Naive B cell (primary cell): ENCODE data around the gene AIMP2. TPM values are rescaled to one million over a fixed set of nuclear protein-coding genes. Genes with fewer than 3 reads are reported as not detected.
A peak's percentile ranks its signal among the peaks of the same experiment; 100 is the strongest.
"Not testable (repeated sequence)": the region's sequence is repeated elsewhere in the genome, so short reads cannot be mapped to it uniquely, and the experiment has no call there.

Experiments used
- ATAC-seq, 2 donors: fragments of 150-1000 bp; cut with Tn5 transposase; 2 replicates each; pipeline ENCODE4 v1.10.0; 2021; ENCODE audit warnings: low read depth in 2 of 2, mild to moderate bottlenecking in 2 of 2, moderate library complexity in 2 of 2
- DNase-seq: peaks from one replicate; pipeline ENCODE4 v3.0.0; 2022
- H3K27ac Mint-ChIP-seq, 6 donors: one replicate each; pipeline ENCODE4 v1.8.0; 2020 to 2022; ENCODE audit warnings: mild to moderate bottlenecking in 6 of 6, mixed read lengths in 6 of 6, moderate library complexity in 5 of 6, inconsistent platforms in 2 of 6
- H3K27me3 Mint-ChIP-seq, 3 donors: one replicate each; pipeline ENCODE4 v1.8.0; 2021 to 2022; ENCODE audit warnings: mixed read lengths in 3 of 3, mild to moderate bottlenecking in 1 of 3
- H3K36me3 Mint-ChIP-seq, 2 donors: one replicate each; pipeline ENCODE4 v1.8.0; 2020 to 2022; ENCODE audit warnings: mixed read lengths in 2 of 2, inconsistent platforms in 1 of 2, mild to moderate bottlenecking in 1 of 2
- H3K4me1 Mint-ChIP-seq, 3 donors: one replicate each; pipeline ENCODE4 v1.8.0; 2020 to 2022; ENCODE audit warnings: mixed read lengths in 3 of 3, inconsistent platforms in 1 of 3, mild to moderate bottlenecking in 1 of 3, moderate library complexity in 1 of 3
- H3K4me3 Mint-ChIP-seq, 8 donors: one replicate each; pipeline ENCODE4 v1.8.0; 2020 to 2022; ENCODE audit warnings: mild to moderate bottlenecking in 8 of 8, mixed read lengths in 8 of 8, moderate library complexity in 8 of 8, inconsistent platforms in 2 of 8
- H3K9me3 Mint-ChIP-seq, 7 donors: one replicate each; pipeline ENCODE4 v1.8.0; 2020 to 2022; ENCODE audit warnings: mixed read lengths in 7 of 7, mild to moderate bottlenecking in 5 of 7, inconsistent platforms in 2 of 7, moderate library complexity in 1 of 7
- polyA plus RNA-seq, 6 donors: library from polyadenylated mRNA; unstranded; fragments of 300-500 nt; fragmentation: Illumina TruSeq; gene quantifications; one replicate each; pipeline ENCODE4 v1.2.3, GENCODE V29; 2021; ENCODE audit warnings: low read depth in 6 of 6

Gene AIMP2
- polyA plus RNA-seq, 6 donors from 2014 or later, result 14.2 to 24.3 (median 17.1) TPM

DNA sequence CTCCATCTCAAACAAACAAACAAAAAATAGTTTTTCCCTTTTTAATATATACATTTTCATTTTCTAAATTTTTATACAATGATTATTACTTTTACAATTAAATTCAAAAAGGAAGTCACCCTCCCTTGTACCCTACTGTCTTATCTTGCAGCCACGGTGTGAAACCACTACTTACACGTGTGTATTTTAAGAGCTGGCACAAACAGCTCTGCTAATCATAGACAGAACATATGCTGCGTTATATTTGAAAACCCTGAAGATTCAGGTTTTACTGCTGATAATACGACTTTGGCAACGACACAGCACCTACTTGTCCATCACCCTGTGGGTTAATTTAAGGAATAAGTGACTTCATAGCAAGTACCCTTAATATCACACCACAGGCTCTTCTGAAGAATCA lies 23.1 kb downstream of the AIMP2 start:
- Mint-ChIP-seq H3K27ac (peak overlapping the region in 2 of 6 donors; percentile 54 to 81), H3K4me3 (no peak overlapping the region), H3K9me3 (no peaks in the 10 kb centered on the region), H3K4me1 (peaks cover 2 to 12% (median 6%) of the 10 kb centered on the region in 3 donors), H3K27me3 (no peaks in the 10 kb centered on the region), H3K36me3 (peaks cover 12 to 13% of the 10 kb centered on the region in 2 donors)
- DNase-seq (no peak), ATAC-seq (no peak)

DNA sequence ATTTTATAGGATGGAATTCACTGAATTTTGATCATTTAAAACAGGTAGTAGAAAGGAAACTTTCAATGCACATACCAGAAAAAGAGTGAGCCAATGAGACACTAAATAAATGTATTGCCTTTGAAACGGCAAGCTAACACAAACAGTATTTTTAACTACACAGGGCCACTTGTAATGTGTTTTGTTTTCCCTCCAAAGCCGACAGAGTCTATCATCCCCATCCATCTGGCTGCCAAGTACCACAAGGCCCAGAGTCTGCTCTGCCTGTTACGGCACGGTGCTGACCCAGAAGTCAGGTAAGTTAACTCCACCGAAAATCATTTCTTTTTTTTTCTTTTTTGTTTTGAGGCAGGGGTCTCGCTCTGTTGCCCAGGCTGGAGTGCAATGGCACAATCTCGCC lies 23.6 kb downstream of the AIMP2 start:
- H3K4me1 Mint-ChIP-seq, result peaks cover 0 to 9% (median 3%) of the 10 kb centered on the region in 3 donors
- H3K4me3 Mint-ChIP-seq, result no peak overlapping the region
- H3K27me3 Mint-ChIP-seq, result no peaks in the 10 kb centered on the region
- ATAC-seq (no peak), DNase-seq (no peak)
- H3K36me3 Mint-ChIP-seq, result peaks cover 12 to 14% of the 10 kb centered on the region in 2 donors
- no peaks in the 10 kb centered on the region for H3K9me3 Mint-ChIP-seq
- peak overlapping the region in 3 of 6 donors; percentile 37 to 78 (median 54) for H3K27ac Mint-ChIP-seq

DNA sequence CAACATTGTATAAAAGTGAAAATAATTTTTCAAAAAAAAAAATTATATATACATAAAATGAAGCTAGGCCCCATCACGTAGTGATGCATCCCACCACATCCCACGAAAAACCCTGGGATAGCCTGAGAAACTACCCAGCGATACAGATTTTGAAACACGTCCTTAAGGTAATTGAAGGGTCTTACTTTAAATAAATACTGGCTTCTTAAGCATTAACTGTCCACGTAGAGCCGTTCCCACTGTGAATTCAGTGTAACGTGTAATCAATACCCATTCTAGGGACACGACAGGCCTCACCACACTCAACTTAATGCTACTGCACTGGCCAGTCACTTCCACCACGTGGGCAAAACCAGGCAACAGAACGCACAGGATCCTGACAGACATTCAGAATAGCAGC lies 26.1 kb downstream of the AIMP2 start:
- ATAC-seq (no peak), DNase-seq (no peak)
- Mint-ChIP-seq H3K36me3 (peaks cover 3 to 21% of the 10 kb centered on the region in 2 donors), H3K27ac (peak overlapping the region in 1 of 6 donors; percentile 39), H3K4me3 (no peak overlapping the region), H3K9me3 (no peaks in the 10 kb centered on the region), H3K27me3 (no peaks in the 10 kb centered on the region), H3K4me1 (peaks cover 0 to 9% (median 7%) of the 10 kb centered on the region in 3 donors)

DNA sequence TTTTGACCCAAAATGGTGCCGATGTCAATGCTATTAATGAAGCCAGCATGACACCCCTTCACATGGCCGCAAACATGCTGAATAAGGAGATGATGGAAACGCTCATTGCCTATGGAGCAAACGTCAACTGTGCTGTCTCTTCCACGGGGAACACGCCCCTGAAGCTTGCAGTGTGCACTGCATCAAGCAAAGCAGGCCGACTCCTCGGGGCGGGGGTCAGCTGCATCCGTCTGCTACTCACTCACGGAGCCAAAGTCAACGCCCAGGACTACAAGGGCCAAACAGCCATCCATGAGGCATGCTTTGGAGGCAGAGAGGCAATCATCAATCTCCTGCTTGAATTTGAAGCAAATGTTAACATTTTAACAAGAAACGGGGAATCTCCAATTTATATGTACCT lies 26.6 kb downstream of the AIMP2 start:
- H3K36me3 Mint-ChIP-seq, result peaks cover 3 to 26% of the 10 kb centered on the region in 2 donors
- no peak overlapping the region for H3K27ac Mint-ChIP-seq
- H3K9me3 Mint-ChIP-seq, result no peaks in the 10 kb centered on the region
- no peak for DNase-seq
- no peak for ATAC-seq
- peaks cover 0 to 10% (median 9%) of the 10 kb centered on the region in 3 donors for H3K4me1 Mint-ChIP-seq
- H3K4me3 Mint-ChIP-seq, result peak overlapping the region in 1 of 8 donors; percentile 25
- H3K27me3 Mint-ChIP-seq, result no peaks in the 10 kb centered on the region

DNA sequence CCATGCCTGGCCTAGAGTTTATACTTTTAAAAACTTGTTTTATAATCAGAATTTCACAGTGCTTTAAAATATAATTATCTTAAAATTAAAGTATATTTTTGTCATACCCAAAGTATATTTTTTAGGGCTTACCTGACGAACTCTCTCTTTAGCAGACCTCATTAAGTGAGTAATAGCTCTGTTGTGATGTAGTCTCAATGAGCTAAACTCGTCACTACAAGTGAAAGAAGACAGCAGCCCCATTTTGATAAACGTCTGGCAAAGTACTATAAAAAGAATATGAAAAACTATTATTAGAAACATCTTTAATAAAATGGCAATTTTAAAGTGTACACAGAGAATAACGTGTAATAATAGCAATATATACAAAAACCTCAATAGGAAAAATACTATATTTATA lies 40.7 kb downstream of the AIMP2 start:
- Mint-ChIP-seq H3K27ac (no peak overlapping the region), H3K4me3 (no peak overlapping the region), H3K36me3 (peaks cover 0 to 7% of the 10 kb centered on the region in 2 donors), H3K9me3 (no peaks in the 10 kb centered on the region), H3K27me3 (no peaks in the 10 kb centered on the region), H3K4me1 (no peaks in the 10 kb centered on the region)
- ATAC-seq (no peak), DNase-seq (no peak)

DNA sequence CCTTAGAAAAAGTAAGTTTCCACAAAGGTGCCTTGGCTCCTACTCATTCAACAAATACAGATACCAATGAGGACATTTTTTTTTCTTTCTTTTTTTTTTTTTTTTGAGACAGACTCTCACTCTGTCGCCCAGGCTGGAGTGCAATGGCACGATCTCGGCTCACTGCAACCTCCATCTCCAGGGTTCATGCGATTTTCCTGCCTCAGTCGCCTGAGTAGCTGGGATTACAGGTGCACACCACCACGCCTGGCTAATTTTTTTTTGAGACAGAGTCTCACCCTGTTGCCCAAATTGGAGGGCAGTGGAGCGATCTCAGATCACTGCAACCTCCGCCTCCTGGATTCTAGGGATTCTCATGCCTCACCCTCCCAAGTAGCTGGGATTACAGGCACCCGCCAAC lies 42.1 kb downstream of the AIMP2 start:
- H3K4me3 Mint-ChIP-seq, H3K27ac Mint-ChIP-seq, H3K27me3 Mint-ChIP-seq, H3K36me3 Mint-ChIP-seq, H3K9me3 Mint-ChIP-seq, ATAC-seq, DNase-seq, H3K4me1 Mint-ChIP-seq: not testable (repeated sequence)

DNA sequence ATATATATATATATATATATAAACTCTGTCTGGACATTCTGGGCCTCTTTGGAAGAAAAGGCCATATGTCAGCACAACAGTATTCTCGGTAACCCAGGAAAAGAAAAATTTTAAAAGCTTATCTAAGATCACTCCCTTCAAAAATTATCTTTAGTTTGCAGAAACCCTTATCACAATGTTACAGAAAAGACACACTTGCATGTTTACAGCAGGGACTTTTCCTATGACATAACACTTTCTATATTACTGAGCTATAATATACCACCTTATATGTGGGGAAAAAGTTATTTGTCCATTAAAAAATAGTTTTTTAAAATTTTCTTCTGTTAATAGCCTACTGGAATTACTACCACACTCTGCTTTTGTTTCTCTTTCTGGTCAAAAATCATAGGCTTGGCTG lies 47.5 kb downstream of the AIMP2 start:
- Mint-ChIP-seq H3K4me1 (peaks cover 9 to 27% (median 18%) of the 10 kb centered on the region in 3 donors), H3K27me3 (no peaks in the 10 kb centered on the region), H3K4me3 (peak overlapping the region in 1 of 8 donors; percentile 36), H3K9me3 (no peaks in the 10 kb centered on the region), H3K27ac (no peak overlapping the region), H3K36me3 (no peaks in the 10 kb centered on the region)
- DNase-seq (no peak), ATAC-seq (no peak)

DNA sequence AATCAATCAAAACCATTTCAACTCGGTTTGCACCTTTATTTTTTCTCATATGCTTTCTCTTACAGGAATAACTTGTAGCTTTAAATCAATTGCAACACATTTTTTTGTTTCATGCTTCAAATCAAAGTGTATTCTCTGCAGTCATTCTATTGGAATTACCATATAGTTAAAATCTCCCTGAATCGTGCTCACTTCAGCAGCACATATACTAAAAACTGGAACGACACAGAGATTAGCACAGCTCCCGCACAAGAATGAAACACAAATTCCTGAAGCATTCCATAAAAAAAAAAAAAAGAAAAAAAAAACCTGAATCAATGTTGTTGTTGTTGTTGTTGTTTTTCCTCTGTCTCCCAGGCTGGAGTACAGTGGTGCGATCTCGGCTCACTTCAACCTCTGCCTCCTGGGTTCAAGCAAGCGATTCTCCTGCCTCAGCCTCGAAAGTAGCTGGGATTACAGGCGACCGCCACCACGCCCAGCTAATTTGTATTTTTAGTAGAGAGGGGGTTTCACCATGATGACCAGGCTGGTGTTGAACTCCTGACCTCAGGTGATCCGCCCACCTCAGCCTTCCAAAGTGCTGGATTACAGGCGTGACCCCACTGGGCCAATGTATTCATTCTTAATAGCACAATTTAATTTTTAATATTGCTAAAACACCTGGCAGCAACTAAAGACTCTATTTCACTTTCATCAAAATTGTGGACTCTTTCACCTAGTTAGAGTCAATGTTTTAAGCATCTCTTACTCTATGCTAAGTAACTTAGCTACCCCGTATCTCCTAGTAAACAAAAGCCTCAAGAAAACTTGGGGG lies 48.5 kb downstream of the AIMP2 start:
- no peak for DNase-seq
- Mint-ChIP-seq H3K9me3 (no peaks in the 10 kb centered on the region), H3K36me3 (no peaks in the 10 kb centered on the region), H3K4me3 (peak overlapping the region; percentile 95 to 99 (median 98)), H3K27me3 (no peaks in the 10 kb centered on the region), H3K27ac (peak overlapping the region; percentile 58 to 100 (median 98)), H3K4me1 (peaks cover 9 to 27% (median 18%) of the 10 kb centered on the region in 3 donors)
- no peak for ATAC-seq

DNA sequence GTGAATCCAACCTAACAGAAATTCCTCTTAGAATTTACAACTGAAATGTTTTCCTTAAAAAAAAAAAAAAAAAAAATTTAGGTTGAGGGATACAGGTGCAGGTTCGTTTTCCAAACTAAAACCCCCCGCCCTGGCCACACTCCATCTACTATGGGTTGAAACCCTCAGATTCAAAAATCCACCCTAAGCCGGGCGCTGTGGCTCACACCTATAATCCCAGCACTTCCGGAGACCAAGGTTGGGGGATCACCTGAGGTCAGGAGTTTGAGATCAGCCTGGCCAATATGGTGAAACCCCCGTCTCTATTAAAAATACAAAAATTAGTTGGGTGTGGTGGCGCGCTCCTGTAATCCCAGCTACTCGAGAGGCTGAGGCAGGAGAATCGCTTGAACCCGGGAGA lies 50.9 kb downstream of the AIMP2 start:
- H3K27me3 Mint-ChIP-seq, H3K9me3 Mint-ChIP-seq, ATAC-seq, DNase-seq, H3K36me3 Mint-ChIP-seq: not testable (repeated sequence)
- peak overlapping the region in 1 of 6 donors; percentile 92 for H3K27ac Mint-ChIP-seq
- peak overlapping the region in 4 of 8 donors; percentile 62 to 97 (median 86) for H3K4me3 Mint-ChIP-seq
- peaks cover 9 to 27% (median 18%) of the 10 kb centered on the region in 3 donors for H3K4me1 Mint-ChIP-seq

DNA sequence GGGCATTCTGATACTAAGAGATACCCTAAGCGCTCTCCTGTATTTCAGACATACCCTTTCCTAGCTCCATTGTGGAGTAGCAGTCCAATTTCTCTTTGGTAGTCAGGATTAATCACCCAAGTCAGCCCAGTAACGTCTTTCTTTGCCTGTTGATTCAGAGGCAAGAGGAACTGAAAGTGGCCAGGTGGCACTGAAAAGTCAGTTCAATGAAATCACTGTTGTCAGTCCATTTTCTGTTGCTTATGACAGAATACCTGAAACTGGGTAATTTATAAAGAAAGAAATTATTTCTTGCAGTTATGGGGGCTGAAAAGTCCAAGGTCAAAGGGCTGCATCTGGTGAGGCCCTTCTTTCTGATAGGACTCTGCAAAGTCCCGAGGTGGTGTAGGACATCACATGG lies 62.3 kb downstream of the AIMP2 start:
- Mint-ChIP-seq H3K9me3 (no peaks in the 10 kb centered on the region), H3K36me3 (no peaks in the 10 kb centered on the region), H3K27me3 (no peaks in the 10 kb centered on the region), H3K4me1 (peaks cover 8 to 14% (median 8%) of the 10 kb centered on the region in 3 donors), H3K27ac (peak overlapping the region; percentile 49 to 87 (median 82)), H3K4me3 (peak overlapping the region in 1 of 8 donors; percentile 69)
- peak; percentile 53 for DNase-seq
- ATAC-seq, result peak; percentile 97 to 98

Other genes with a start within 250 kb of the AIMP2 start
- 10 to 100 TPM; 16.0 to 39.2 (median 22.6) TPM for gene RNF216, start 227.6 kb upstream of the AIMP2 start, polyA plus RNA-seq
- under 1 TPM in 2 of 6 donors, not detected in 4; 0.47 to 0.52 TPM for gene OCM, start 128.5 kb upstream of the AIMP2 start, polyA plus RNA-seq
- 10 to 100 TPM; 36.2 to 58.5 (median 52.4) TPM for gene CCZ1, start 110.5 kb upstream of the AIMP2 start, polyA plus RNA-seq
- not detected for gene RSPH10B, start 38.6 kb upstream of the AIMP2 start, polyA plus RNA-seq
- gene PMS2, start 223 bp upstream of the AIMP2 start, polyA plus RNA-seq, result 10 to 100 TPM in 3 of 6 donors, 1 to 10 TPM in 3; 2.9 to 12.9 (median 10.1) TPM
- under 1 TPM in 4 of 6 donors, not detected in 2; 0.25 to 0.85 (median 0.41) TPM for gene ANKRD61, start 22.1 kb downstream of the AIMP2 start, polyA plus RNA-seq
- 100 to 1,000 TPM in 1 of 6 donors, 10 to 100 TPM in 5; 72.1 to 104 (median 92.5) TPM for gene EIF2AK1, start 49.9 kb downstream of the AIMP2 start, polyA plus RNA-seq
- 10 to 100 TPM in 1 of 6 donors, 1 to 10 TPM in 5; 2.8 to 12.5 (median 5.8) TPM for gene USP42, start 95.7 kb downstream of the AIMP2 start, polyA plus RNA-seq